ENCODE measurements around the gene OR10P1.

OR10P1 gene

DNA sequence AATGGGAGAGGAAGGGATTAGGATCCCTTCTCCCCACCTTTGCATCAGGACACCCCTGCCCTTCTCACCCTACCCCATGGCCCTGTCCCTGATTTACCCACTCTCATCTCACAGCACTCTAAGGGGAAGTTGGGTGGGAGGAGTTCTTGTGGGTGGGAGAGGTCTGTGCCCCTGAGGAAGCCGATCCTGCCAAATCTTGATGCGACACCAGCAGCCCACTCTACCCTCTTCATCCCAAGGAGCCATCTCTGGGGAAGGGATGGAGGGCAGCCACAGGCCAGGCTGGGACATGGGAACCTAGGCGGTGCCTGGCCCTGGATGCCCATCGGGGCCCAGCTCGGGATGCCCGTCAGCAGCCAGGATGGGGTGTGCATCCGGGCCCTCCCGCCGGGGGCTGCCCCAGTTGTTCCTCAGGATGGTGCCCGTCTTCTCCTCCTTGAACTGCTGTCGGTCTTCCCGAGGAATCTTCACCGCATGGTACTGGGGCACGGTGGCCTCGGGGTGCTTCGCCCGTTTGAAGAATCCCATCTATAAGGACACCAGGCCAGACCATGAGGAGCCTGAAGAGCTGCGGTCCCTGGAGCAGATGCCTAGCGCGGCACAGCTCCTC, 48.2 kb downstream of the OR10P1 start:
- no peak for DNase-seq (ENCODE audit: low read depth in 3 of 3, low spot score in 1 of 3)

DNA sequence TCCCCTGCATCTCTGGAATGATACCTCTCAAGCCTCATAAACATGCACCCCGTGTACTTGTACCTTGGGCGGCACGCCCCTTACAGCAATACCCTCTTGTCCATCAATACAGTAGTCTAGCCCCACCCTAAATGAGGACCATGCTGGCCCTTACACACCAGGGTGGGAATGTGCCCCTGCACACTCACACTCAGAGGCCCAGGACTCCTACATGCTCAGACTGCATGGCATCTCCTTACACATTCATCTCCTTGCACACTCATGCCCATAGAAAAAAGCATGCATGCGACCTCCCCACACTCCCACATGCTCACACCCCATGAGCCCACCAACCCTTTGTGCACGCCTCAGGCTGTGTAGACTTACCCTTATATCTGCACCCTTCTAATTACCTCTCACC, 49.0 kb downstream of the OR10P1 start:
- no peak for DNase-seq (ENCODE audit: low read depth in 3 of 3, low spot score in 1 of 3)

DNA sequence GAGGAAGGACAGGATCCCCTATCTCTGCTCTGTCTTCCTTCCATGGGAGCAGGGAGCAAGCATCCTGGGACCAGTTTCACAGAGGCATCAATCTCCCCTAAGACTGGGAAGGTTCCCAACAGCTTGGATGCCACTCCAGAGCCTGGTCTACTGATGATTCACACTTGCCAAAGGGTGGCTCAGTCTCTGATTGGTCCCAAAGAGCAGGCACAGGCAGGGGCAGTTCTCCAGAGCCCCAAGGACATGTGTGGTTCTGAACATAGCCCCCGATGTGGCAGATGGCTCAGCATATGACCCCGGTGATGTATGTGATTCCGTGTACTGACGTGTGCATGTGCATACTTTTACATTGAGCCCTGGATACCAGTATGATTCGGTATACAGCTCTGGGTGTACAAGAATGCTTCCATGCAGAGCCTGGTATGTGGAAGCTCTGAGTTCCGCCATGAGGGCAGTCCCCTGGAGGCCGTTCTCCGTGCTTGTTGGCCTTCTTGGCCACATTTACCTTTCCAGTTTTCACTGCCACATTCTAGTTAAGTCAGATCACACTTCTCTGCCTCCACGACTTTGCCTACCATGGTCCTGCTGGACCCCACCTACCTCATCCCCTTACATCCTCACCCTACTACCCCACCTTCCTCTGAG, 49.8 kb downstream of the OR10P1 start:
- DNase-seq (ENCODE audit: low read depth in 3 of 3, low spot score in 1 of 3) = no peak
